Suprapubic skin (tissue), 3 donors: ENCODE data around the gene UTF1.

ENCODE experiments used
- CTCF ChIP-seq, 2 donors: fragments of 200-600 bp in 1 of 2; fragments of 450-650 bp in 1 of 2; sonication (generic) in 1 of 2; IDR thresholded peaks; one replicate each; pipeline ENCODE4 v1.5.1; 2016 to 2019; ENCODE audit warnings: antibody characterized with exemption in 2 of 2, mild to moderate bottlenecking in 1 of 2, moderate library complexity in 1 of 2
- EP300 ChIP-seq: sonication (generic); formaldehyde crosslinking; IDR thresholded peaks from one replicate; pipeline ENCODE4 v1.6.1; 2017; ENCODE audit warnings: antibody characterized with exemption
- POLR2A ChIP-seq, 2 donors: fragments of 450-650 bp; IDR thresholded peaks; one replicate each; pipeline ENCODE4 v1.6.1; 2017; ENCODE audit warnings: antibody characterized with exemption in 2 of 2, mild to moderate bottlenecking in 2 of 2, moderate library complexity in 2 of 2

DNA sequence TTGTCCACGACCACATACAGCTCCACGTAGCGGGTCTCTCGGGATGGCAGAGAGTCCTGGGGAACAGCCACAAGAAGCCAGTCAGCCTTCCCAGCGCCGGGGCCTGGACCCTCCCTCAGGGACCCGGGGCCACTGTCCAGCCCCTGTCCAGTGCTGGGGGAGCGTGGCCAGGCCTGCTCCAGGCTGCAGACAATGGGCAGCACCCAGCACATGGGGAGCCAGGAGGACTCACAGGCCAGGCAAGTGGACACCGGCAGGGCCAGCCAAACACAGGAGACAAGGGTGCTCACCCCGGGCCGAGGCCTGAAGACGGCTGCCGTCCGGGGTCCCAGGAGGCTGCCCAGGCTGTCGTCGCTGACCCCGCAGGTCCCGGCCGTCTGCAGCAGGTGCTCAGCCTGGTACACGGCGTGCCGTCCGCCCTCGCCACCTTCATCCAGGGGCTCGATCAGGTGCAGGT lies 43.0 kb downstream of the UTF1 start:
- TF ChIP-seq CTCF (IDR thresholded peaks at IDR 0.05) (no peak), EP300 (no peak), POLR2A (IDR thresholded peaks at IDR 0.05) (no peak)
